K562 (cell line): ENCODE measurements around the gene MMRN2.

Experiments
- CTCF ChIP-seq, 3 experiments: IDR thresholded peaks in 2 of 3; conservative IDR thresholded peaks in 1 of 3; 2 replicates each; pipeline ENCODE4 v1.5.1; 2011 to 2012; ENCODE audit warnings: low read length in 3 of 3, mild to moderate bottlenecking in 3 of 3, control low read depth in 2 of 3, improper control_type of control experiment in 1 of 3, inconsistent platforms in 1 of 3, low read depth in 1 of 3, mixed read lengths in 1 of 3, moderate library complexity in 1 of 3; ENCODE audit not compliant: insufficient read depth in 2 of 3
- MED1 ChIP-seq: sonication (generic); formaldehyde crosslinking; IDR thresholded peaks from 2 replicates; pipeline ENCODE4 v1.8.1; 2023; ENCODE audit warnings: missing genetic modification reagents, borderline replicate concordance

GRCh38 chr10:86954681-86955500 is 2.5 kb downstream of the MMRN2 start:
- TF ChIP-seq CTCF (IDR thresholded peaks at IDR 0.05 in 2 of 3, conservative IDR thresholded peaks at IDR 0.05 in 1 of 3; ENCODE audit: insufficient read depth in 2 of 3, low read depth in 1 of 3, low read length in 3 of 3), result no peak
- TF ChIP-seq MED1, result no peak
